Keratinocyte (primary cell): Measurements from ENCODE around the gene ITPR1. TPM values are rescaled to one million over a fixed set of nuclear protein-coding genes. Genes with fewer than 3 reads are reported as not detected.

Experiments used
- DNase-seq: peaks from one replicate; pipeline ENCODE4 v3.0.0-alpha.2; 2011; ENCODE audit warnings: low read depth, missing footprints, low spot score
- FAIRE-seq: peaks from 2 replicates; lab custom pipeline; 2011; peaks lifted over from hg19 to GRCh38; lab: Jason Lieb, UNC
- H2AFZ ChIP-seq: 2 replicates; pipeline ENCODE4 v1.6.0; 2012; ENCODE audit warnings: low read length, control low read depth, inconsistent platforms; ENCODE audit not compliant: control insufficient read depth
- H3K27ac ChIP-seq: 2 replicates; pipeline ENCODE4 v1.5.1; 2011; ENCODE audit warnings: low read length; ENCODE audit not compliant: control insufficient read depth, insufficient read depth
- H3K27me3 ChIP-seq: 3 replicates; pipeline ENCODE4 v1.6.0; 2011; ENCODE audit warnings: low read length; ENCODE audit not compliant: control insufficient read depth, insufficient read depth; ENCODE audit errors: extremely low read depth
- H3K36me3 ChIP-seq, 2 experiments: 2 replicates in 1 of 2; 3 replicates in 1 of 2; pipeline ENCODE4 v1.5.1; 2011; ENCODE audit warnings: low read length in 2 of 2, mild to moderate bottlenecking in 1 of 2; ENCODE audit not compliant: control insufficient read depth in 2 of 2, insufficient read depth in 2 of 2; ENCODE audit errors: extremely low read depth in 1 of 2
- H3K4me1 ChIP-seq: 3 replicates; pipeline ENCODE4 v1.5.1; 2011; ENCODE audit warnings: low read length; ENCODE audit not compliant: control insufficient read depth, insufficient read depth; ENCODE audit errors: extremely low read depth
- H3K4me2 ChIP-seq: 3 replicates; pipeline ENCODE4 v1.6.0; 2011; ENCODE audit warnings: low read depth, low read length; ENCODE audit not compliant: control insufficient read depth, insufficient read depth; ENCODE audit errors: extremely low read depth
- H3K4me3 ChIP-seq, 3 experiments: fragments of 200-600 bp in 1 of 3; sonication (generic) in 1 of 3; 2 replicates in 2 of 3; 3 replicates in 1 of 3; pipeline ENCODE4 v1.5.1; 2011 to 2016; ENCODE audit warnings: low read length in 3 of 3, mild to moderate bottlenecking in 3 of 3, control low read depth in 2 of 3, inconsistent platforms in 1 of 3, low read depth in 1 of 3, mixed read lengths in 1 of 3, mixed run types in 1 of 3, moderate library complexity in 1 of 3; ENCODE audit not compliant: control insufficient read depth in 2 of 3, insufficient read depth in 2 of 3; ENCODE audit errors: extremely low read depth in 1 of 3
- H3K79me2 ChIP-seq: 2 replicates; pipeline ENCODE4 v1.6.0; 2012; ENCODE audit warnings: low read length; ENCODE audit not compliant: control insufficient read depth, insufficient read depth
- H3K9ac ChIP-seq: 3 replicates; pipeline ENCODE4 v1.6.0; 2011; ENCODE audit warnings: low read length; ENCODE audit not compliant: control insufficient read depth, insufficient read depth; ENCODE audit errors: extremely low read depth
- H3K9me1 ChIP-seq: 3 replicates; pipeline ENCODE4 v1.6.0; 2011; ENCODE audit warnings: low read length; ENCODE audit not compliant: control insufficient read depth, insufficient read depth; ENCODE audit errors: extremely low read depth
- H3K9me3 ChIP-seq: 2 replicates; pipeline ENCODE4 v1.5.1; 2012; ENCODE audit warnings: low read depth, low read length; ENCODE audit not compliant: control insufficient read depth
- H4K20me1 ChIP-seq: 3 replicates; pipeline ENCODE4 v1.6.0; 2011; ENCODE audit warnings: low read length; ENCODE audit not compliant: control insufficient read depth, insufficient read depth; ENCODE audit errors: extremely low read depth
- EZH2 ChIP-seq: IDR thresholded peaks from one replicate; pipeline ENCODE4 v1.6.1; 2012; ENCODE audit warnings: inconsistent platforms, mild to moderate bottlenecking, low read length, moderate library complexity
- dilution Hi-C: fragments of 300-500 bp; cut with MboI; formaldehyde crosslinking; loops from one replicate; pipeline ENCODE4 v1.7.0; 2020; ENCODE audit warnings: low sequenced_read_pairs; ENCODE audit not compliant: extremely low pct_ligation_motif_present
- polyA plus RNA-seq, 5 experiments: library from polyadenylated mRNA; depleted of rRNA in 3 of 5; stranded (reverse) in 3 of 5; stranded (forward) in 1 of 5; unstranded in 1 of 5; fragments of >200 nt; gene quantifications; 1 replicate in 1 of 5; 2 replicates in 3 of 5; 3 replicates in 1 of 5; pipeline versions ENCODE4 v1.2.1 to v1.2.3, GENCODE V29; 2011 to 2012; ENCODE audit warnings: missing spikeins in 2 of 5, low read depth in 1 of 5, low replicate concordance in 1 of 5
- TF ChIP-seq, protein P1 (sequence below), 3 experiments: IDR thresholded peaks in 1 of 3; conservative IDR thresholded peaks in 1 of 3; optimal IDR thresholded peaks in 1 of 3; 2 replicates in 2 of 3; 3 replicates in 1 of 3; pipeline versions ENCODE3 to v1.5.1; 2011; ENCODE audit warnings: low read length in 3 of 3, mild to moderate bottlenecking in 3 of 3, moderate library complexity in 2 of 3, control low read depth in 1 of 3, inconsistent platforms in 1 of 3; ENCODE audit not compliant: insufficient read depth in 2 of 3; ENCODE audit errors: extremely low read depth in 1 of 3

Gene ITPR1
- polyA plus RNA-seq, 1 donor (not counting 4 experiments of a cell fraction or from before 2014, with no cell fraction given), result 3.5 TPM

DNA sequence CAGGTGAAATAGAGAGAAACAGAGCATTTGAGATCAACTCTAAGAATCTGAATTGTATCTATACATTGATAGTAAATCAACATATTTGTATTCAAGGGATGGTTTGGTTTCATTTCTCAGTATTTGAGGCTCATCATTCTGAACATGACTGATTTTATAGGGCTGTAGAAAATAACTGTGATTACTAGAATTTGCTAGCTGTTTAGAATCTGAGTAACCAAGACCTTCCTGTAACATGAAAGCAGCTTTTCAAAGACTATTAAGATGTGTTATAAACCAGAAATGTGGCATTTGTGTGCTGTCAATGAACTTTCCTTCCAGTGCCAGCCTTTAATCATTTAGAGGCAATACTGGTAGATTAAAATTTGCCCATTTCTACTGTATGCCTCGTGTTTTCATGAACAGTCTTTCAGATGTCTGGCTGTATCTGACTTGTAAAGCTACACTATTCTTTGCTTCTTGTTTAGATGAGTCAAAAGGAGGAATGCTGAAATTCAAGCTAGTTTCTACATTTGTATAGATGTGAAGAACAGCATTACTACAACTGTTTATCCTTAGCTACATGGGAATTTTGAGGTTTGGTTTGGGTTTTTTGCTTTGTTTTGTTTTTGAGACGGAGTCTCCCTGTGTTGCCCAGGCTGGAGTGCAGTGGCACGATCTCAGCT, 348.8 kb downstream of the ITPR1 start:
- Histone ChIP-seq H3K36me3 (no peaks in the 10 kb centered on the region), H3K9me3 (no peaks in the 10 kb centered on the region), H3K79me2 (no peaks in the 10 kb centered on the region), H2AFZ (no peak overlapping the region), H3K4me2 (no peak overlapping the region), H3K4me1 (no peaks in the 10 kb centered on the region), H3K27ac (no peak overlapping the region), H3K9ac (no peak overlapping the region), H3K9me1 (no peaks in the 10 kb centered on the region), H4K20me1 (no peaks in the 10 kb centered on the region), H3K27me3 (no peaks in the 10 kb centered on the region), H3K4me3 (no peak overlapping the region)
- no peak for DNase-seq
- FAIRE-seq, result no peak
- dilution Hi-C loops, result no loop called here
- TF ChIP-seq, protein P1, sequence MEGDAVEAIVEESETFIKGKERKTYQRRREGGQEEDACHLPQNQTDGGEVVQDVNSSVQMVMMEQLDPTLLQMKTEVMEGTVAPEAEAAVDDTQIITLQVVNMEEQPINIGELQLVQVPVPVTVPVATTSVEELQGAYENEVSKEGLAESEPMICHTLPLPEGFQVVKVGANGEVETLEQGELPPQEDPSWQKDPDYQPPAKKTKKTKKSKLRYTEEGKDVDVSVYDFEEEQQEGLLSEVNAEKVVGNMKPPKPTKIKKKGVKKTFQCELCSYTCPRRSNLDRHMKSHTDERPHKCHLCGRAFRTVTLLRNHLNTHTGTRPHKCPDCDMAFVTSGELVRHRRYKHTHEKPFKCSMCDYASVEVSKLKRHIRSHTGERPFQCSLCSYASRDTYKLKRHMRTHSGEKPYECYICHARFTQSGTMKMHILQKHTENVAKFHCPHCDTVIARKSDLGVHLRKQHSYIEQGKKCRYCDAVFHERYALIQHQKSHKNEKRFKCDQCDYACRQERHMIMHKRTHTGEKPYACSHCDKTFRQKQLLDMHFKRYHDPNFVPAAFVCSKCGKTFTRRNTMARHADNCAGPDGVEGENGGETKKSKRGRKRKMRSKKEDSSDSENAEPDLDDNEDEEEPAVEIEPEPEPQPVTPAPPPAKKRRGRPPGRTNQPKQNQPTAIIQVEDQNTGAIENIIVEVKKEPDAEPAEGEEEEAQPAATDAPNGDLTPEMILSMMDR (optimal IDR thresholded peaks at IDR 0.05 in 1 of 3, IDR thresholded peaks at IDR 0.05 in 1 of 3, conservative IDR thresholded peaks at IDR 0.05 in 1 of 3; ENCODE audit: extremely low read depth in 1 of 3, insufficient read depth in 2 of 3, low read length in 3 of 3), result no peak
- TF ChIP-seq EZH2, result no peak

- H3K4me1 ChIP-seq, result no peaks in the 10 kb centered on the region
- no peaks in the 10 kb centered on the region for H3K36me3 ChIP-seq
- no peaks in the 10 kb centered on the region for H3K9me3 ChIP-seq
- no peak overlapping the region for H3K9ac ChIP-seq
- no peak overlapping the region for H3K27ac ChIP-seq
- H3K4me2 ChIP-seq, result no peak overlapping the region
- no peaks in the 10 kb centered on the region for H3K27me3 ChIP-seq
- H4K20me1 ChIP-seq, result no peaks in the 10 kb centered on the region
- H3K79me2 ChIP-seq, result no peaks in the 10 kb centered on the region
- no peaks in the 10 kb centered on the region for H3K9me1 ChIP-seq
- no peak for TF ChIP-seq EZH2
- dilution Hi-C loops, result no loop called here
- DNase-seq (no peak), FAIRE-seq (no peak)
- no peak overlapping the region for H3K4me3 ChIP-seq
- no peak overlapping the region for H2AFZ ChIP-seq
Observed at GRCh38 chr3:4843619-4844018, 350.5 kb downstream of the ITPR1 start.

DNA sequence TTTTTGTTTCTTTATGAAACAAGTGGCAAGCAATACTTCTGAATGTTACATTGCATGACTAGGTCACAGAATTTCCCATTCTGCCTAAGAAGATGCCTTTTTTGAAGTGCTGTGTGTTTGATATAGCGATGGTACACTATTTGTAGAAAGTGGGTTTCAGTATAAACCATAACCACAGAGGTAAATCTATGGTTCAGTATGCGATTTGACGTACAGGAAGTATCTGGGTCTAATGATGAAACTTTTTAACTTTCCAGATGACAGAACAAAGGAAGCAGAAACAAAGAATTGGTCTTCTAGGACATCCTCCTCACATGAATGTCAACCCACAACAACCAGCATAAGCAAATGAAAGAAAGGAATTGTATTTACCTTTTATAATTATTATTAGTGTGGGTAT, 352.7 kb downstream of the ITPR1 start:
- H3K27me3 ChIP-seq, result no peaks in the 10 kb centered on the region
- H3K79me2 ChIP-seq, result no peaks in the 10 kb centered on the region
- dilution Hi-C loops, result no loop called here
- no peaks in the 10 kb centered on the region for H3K36me3 ChIP-seq
- H3K9ac ChIP-seq, result no peak overlapping the region
- DNase-seq (no peak), FAIRE-seq (no peak)
- H3K9me1 ChIP-seq, result no peaks in the 10 kb centered on the region
- no peak overlapping the region for H3K4me3 ChIP-seq
- no peaks in the 10 kb centered on the region for H4K20me1 ChIP-seq
- no peaks in the 10 kb centered on the region for H3K4me1 ChIP-seq
- H2AFZ ChIP-seq, result no peak overlapping the region
- H3K27ac ChIP-seq, result no peak overlapping the region
- TF ChIP-seq, protein P1 (optimal IDR thresholded peaks at IDR 0.05 in 1 of 3, IDR thresholded peaks at IDR 0.05 in 1 of 3, conservative IDR thresholded peaks at IDR 0.05 in 1 of 3; ENCODE audit: extremely low read depth in 1 of 3, insufficient read depth in 2 of 3, low read length in 3 of 3), result no peak
- TF ChIP-seq EZH2, result no peak
- no peaks in the 10 kb centered on the region for H3K9me3 ChIP-seq
- no peak overlapping the region for H3K4me2 ChIP-seq
